Muscle layer of duodenum (tissue), 2 donors: ENCODE measurements around the gene TFCP2.

Experiments used
- H3K27ac ChIP-seq: one replicate; pipeline ENCODE4 v1.7.0; 2013; ENCODE audit warnings: mild to moderate bottlenecking, low read length
- H3K27me3 ChIP-seq: one replicate; pipeline ENCODE4 v1.7.0; 2013; ENCODE audit warnings: low read depth, mild to moderate bottlenecking, control low read depth, low read length
- H3K36me3 ChIP-seq, 2 donors: one replicate each; pipeline ENCODE4 v1.7.0; 2013; ENCODE audit warnings: low read length in 2 of 2, control low read depth in 1 of 2, mild to moderate bottlenecking in 1 of 2; ENCODE audit not compliant: insufficient read depth in 2 of 2, control insufficient read depth in 1 of 2
- H3K4me1 ChIP-seq, 2 donors: one replicate each; pipeline ENCODE4 v1.7.0; 2013; ENCODE audit warnings: low read length in 2 of 2, mild to moderate bottlenecking in 2 of 2, control low read depth in 1 of 2, moderate library complexity in 1 of 2; ENCODE audit not compliant: insufficient read depth in 2 of 2, control insufficient read depth in 1 of 2
- H3K4me3 ChIP-seq, 2 donors: one replicate each; pipeline ENCODE4 v1.7.0; 2013; ENCODE audit warnings: low read length in 2 of 2, low read depth in 1 of 2, mild to moderate bottlenecking in 1 of 2
- H3K9me3 ChIP-seq, 2 donors: one replicate each; pipeline ENCODE4 v1.7.0; 2013; ENCODE audit warnings: low read length in 2 of 2, control low read depth in 1 of 2, mild to moderate bottlenecking in 1 of 2; ENCODE audit not compliant: control insufficient read depth in 1 of 2
- donor health status: healthy.

Gene TFCP2

GRCh38 chr12:51132693-51133092 is 40.2 kb downstream of the TFCP2 start:
- Histone ChIP-seq H3K36me3 (peaks cover 0 to 8% of the 10 kb centered on the region in 2 donors), H3K27ac (no peak overlapping the region)

GRCh38 chr12:51131745-51132521 is 41.0 kb downstream of the TFCP2 start:
- no peak overlapping the region for H3K27ac ChIP-seq
- H3K4me3 ChIP-seq = no peak overlapping the region
- H3K4me1 ChIP-seq = no peaks in the 10 kb centered on the region
- no peaks in the 10 kb centered on the region for H3K27me3 ChIP-seq
- H3K9me3 ChIP-seq = no peaks in the 10 kb centered on the region
- H3K36me3 ChIP-seq = peaks cover 0 to 7% of the 10 kb centered on the region in 2 donors

More at GRCh38 chr12:51132693-51133092, 40.2 kb downstream of the TFCP2 start:
- Histone ChIP-seq H3K4me3 (no peak overlapping the region), H3K4me1 (no peaks in the 10 kb centered on the region), H3K9me3 (no peaks in the 10 kb centered on the region), H3K27me3 (no peaks in the 10 kb centered on the region)

- Histone ChIP-seq H3K36me3 (peaks cover 6 to 8% of the 10 kb centered on the region in 2 donors), H3K9me3 (no peaks in the 10 kb centered on the region), H3K27me3 (no peaks in the 10 kb centered on the region), H3K27ac (no peak overlapping the region), H3K4me1 (no peaks in the 10 kb centered on the region), H3K4me3 (no peak overlapping the region)
These were observed 44.0 kb downstream of the TFCP2 start for GRCh38 chr12:51128919-51129318.

GRCh38 chr12:51127050-51127729 is 45.7 kb downstream of the TFCP2 start:
- H3K27me3 ChIP-seq = no peaks in the 10 kb centered on the region
- H3K9me3 ChIP-seq = no peaks in the 10 kb centered on the region
- no peaks in the 10 kb centered on the region for H3K4me1 ChIP-seq
- no peak overlapping the region for H3K4me3 ChIP-seq
- peaks cover 6 to 8% of the 10 kb centered on the region in 2 donors for H3K36me3 ChIP-seq
- H3K27ac ChIP-seq = no peak overlapping the region

GRCh38 chr12:51126297-51126696 is 46.6 kb downstream of the TFCP2 start:
- no peak overlapping the region for H3K4me3 ChIP-seq
- H3K27me3 ChIP-seq = no peaks in the 10 kb centered on the region
- H3K9me3 ChIP-seq = no peaks in the 10 kb centered on the region
- H3K36me3 ChIP-seq = peaks cover 6 to 8% of the 10 kb centered on the region in 2 donors
- no peaks in the 10 kb centered on the region for H3K4me1 ChIP-seq
- H3K27ac ChIP-seq = no peak overlapping the region

GRCh38 chr12:51124504-51124903 is 48.4 kb downstream of the TFCP2 start:
- Histone ChIP-seq H3K9me3 (no peaks in the 10 kb centered on the region), H3K4me3 (no peak overlapping the region), H3K27me3 (no peaks in the 10 kb centered on the region), H3K4me1 (no peaks in the 10 kb centered on the region), H3K36me3 (peaks cover 6 to 8% of the 10 kb centered on the region in 2 donors), H3K27ac (no peak overlapping the region)

GRCh38 chr12:51122844-51123243 is 50.1 kb downstream of the TFCP2 start:
- no peaks in the 10 kb centered on the region for H3K9me3 ChIP-seq

GRCh38 chr12:51118706-51119105 is 54.2 kb downstream of the TFCP2 start:
- Histone ChIP-seq H3K4me1 (no peaks in the 10 kb centered on the region), H3K36me3 (peaks cover 11 to 28% of the 10 kb centered on the region in 2 donors), H3K9me3 (no peaks in the 10 kb centered on the region), H3K27ac (no peak overlapping the region), H3K4me3 (no peak overlapping the region), H3K27me3 (no peaks in the 10 kb centered on the region)

More at GRCh38 chr12:51122844-51123243, 50.1 kb downstream of the TFCP2 start:
- Histone ChIP-seq H3K4me3 (no peak overlapping the region), H3K27me3 (no peaks in the 10 kb centered on the region), H3K36me3 (peaks cover 6 to 14% of the 10 kb centered on the region in 2 donors), H3K4me1 (no peaks in the 10 kb centered on the region), H3K27ac (no peak overlapping the region)

- H3K36me3 ChIP-seq = peaks cover 19 to 37% of the 10 kb centered on the region in 2 donors
- H3K27ac ChIP-seq = no peak overlapping the region
- no peaks in the 10 kb centered on the region for H3K9me3 ChIP-seq
- no peaks in the 10 kb centered on the region for H3K27me3 ChIP-seq
- H3K4me1 ChIP-seq = no peaks in the 10 kb centered on the region
- H3K4me3 ChIP-seq = no peak overlapping the region
These were observed 57.4 kb downstream of the TFCP2 start for GRCh38 chr12:51115533-51115932.

- no peaks in the 10 kb centered on the region for H3K27me3 ChIP-seq
- H3K4me1 ChIP-seq = no peaks in the 10 kb centered on the region
- no peak overlapping the region for H3K27ac ChIP-seq
- no peaks in the 10 kb centered on the region for H3K9me3 ChIP-seq
- peaks cover 37 to 59% of the 10 kb centered on the region in 2 donors for H3K36me3 ChIP-seq
- no peak overlapping the region for H3K4me3 ChIP-seq
These were observed 64.8 kb downstream of the TFCP2 start for GRCh38 chr12:51108136-51108535.

GRCh38 chr12:51103977-51104376 is 69.0 kb downstream of the TFCP2 start:
- no peaks in the 10 kb centered on the region for H3K27me3 ChIP-seq
- peaks cover 47 to 71% of the 10 kb centered on the region in 2 donors for H3K36me3 ChIP-seq

More at GRCh38 chr12:51103977-51104376, 69.0 kb downstream of the TFCP2 start:
- Histone ChIP-seq H3K27ac (no peak overlapping the region), H3K4me1 (no peaks in the 10 kb centered on the region), H3K4me3 (no peak overlapping the region), H3K9me3 (no peaks in the 10 kb centered on the region)
